Measurements from ENCODE around the gene KRT31. TPM values are rescaled to one million over a fixed set of nuclear protein-coding genes. Genes with fewer than 3 reads are reported as not detected.
A peak's percentile ranks its signal among the peaks of the same experiment; 100 is the strongest.
"Not testable (repeated sequence)": the region's sequence is repeated elsewhere in the genome, so short reads cannot be mapped to it uniquely, and the experiment has no call there.

Gene KRT31
- total and polyA plus RNA-seq, 8 donors: 3.1 TPM; not detected in 7

DNA sequence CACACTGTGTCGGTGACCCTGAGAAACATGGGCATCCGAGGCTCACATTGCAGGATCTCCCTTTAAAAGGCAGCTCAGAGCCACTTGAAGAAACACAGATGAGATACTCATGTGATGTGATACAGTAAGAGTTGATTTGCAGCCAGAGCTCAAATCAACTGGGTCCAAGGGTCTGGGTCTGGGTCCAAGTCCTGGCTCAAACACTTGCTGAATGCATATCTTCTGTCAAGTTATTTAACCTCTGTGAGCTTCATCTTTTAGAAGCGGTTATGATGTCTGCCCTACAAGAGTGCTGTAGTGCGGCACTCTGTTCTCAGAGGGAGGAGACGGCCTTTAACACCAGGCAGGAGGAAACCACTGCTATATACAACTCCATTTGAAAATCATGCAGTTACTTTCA, 37.0 kb upstream of the KRT31 start:
- Histone ChIP-seq H3K27me3 (no peaks in the 10 kb centered on the region), H3K36me3 (no peaks in the 10 kb centered on the region), H3K27ac (no peak overlapping the region), H3K9me3 (no peaks in the 10 kb centered on the region), H3K4me1 (peaks cover 0 to 7% (median 0%) of the 10 kb centered on the region in 4 donors), H3K4me3 (no peak overlapping the region)
- no peak for TF ChIP-seq EP300 (IDR thresholded peaks at IDR 0.05)
- TF ChIP-seq, protein P1, sequence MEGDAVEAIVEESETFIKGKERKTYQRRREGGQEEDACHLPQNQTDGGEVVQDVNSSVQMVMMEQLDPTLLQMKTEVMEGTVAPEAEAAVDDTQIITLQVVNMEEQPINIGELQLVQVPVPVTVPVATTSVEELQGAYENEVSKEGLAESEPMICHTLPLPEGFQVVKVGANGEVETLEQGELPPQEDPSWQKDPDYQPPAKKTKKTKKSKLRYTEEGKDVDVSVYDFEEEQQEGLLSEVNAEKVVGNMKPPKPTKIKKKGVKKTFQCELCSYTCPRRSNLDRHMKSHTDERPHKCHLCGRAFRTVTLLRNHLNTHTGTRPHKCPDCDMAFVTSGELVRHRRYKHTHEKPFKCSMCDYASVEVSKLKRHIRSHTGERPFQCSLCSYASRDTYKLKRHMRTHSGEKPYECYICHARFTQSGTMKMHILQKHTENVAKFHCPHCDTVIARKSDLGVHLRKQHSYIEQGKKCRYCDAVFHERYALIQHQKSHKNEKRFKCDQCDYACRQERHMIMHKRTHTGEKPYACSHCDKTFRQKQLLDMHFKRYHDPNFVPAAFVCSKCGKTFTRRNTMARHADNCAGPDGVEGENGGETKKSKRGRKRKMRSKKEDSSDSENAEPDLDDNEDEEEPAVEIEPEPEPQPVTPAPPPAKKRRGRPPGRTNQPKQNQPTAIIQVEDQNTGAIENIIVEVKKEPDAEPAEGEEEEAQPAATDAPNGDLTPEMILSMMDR (IDR thresholded peaks at IDR 0.05): no peak
- no peak for TF ChIP-seq POLR2AphosphoS5 (IDR thresholded peaks at IDR 0.05)
- TF ChIP-seq POLR2A (IDR thresholded peaks at IDR 0.05): no peak
- intact Hi-C loops (cut with DNase I; ENCODE audit: low total_unique reads): no loop called here
- peak in 1 of 2 donors; percentile 46 for DNase-seq
- 41 to 57% (median 50%) methylated on average over 5 of the region's 5 CpGs for WGBS, 5 donors

DNA sequence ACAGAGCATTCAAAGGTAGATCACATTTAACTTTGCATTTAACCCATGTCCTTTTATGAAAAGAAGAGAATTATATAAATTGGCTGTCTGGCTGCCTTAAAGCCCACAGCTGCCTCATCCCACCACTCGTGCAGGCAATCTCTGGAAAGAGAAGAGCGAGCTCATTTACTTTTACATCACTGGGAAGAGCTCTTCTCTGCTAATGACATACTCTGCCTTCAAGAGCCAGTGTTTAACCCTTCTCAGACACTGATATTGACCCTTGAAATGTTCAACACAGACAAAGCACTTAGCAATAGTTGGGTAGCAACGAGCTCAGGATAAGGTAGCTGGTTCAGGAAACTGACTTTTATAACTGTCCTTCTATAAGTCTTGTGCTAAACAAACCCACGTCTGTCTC, 36.6 kb upstream of the KRT31 start:
- H3K4me1 ChIP-seq: peaks cover 0 to 7% (median 0%) of the 10 kb centered on the region in 4 donors
- no peak for TF ChIP-seq POLR2A (IDR thresholded peaks at IDR 0.05)
- no peak for TF ChIP-seq EP300 (IDR thresholded peaks at IDR 0.05)
- TF ChIP-seq, protein P1 (IDR thresholded peaks at IDR 0.05): no peak
- TF ChIP-seq POLR2AphosphoS5 (IDR thresholded peaks at IDR 0.05): no peak
- DNase-seq: peak in 1 of 2 donors; percentile 23
- intact Hi-C loops (cut with DNase I; ENCODE audit: low total_unique reads): no loop called here
- no peaks in the 10 kb centered on the region for H3K36me3 ChIP-seq
- H3K27me3 ChIP-seq: no peaks in the 10 kb centered on the region
- no peaks in the 10 kb centered on the region for H3K9me3 ChIP-seq
- 54 to 61% (median 60%) methylated on average over 4 of the region's 4 CpGs for WGBS, 5 donors
- no peak overlapping the region for H3K4me3 ChIP-seq
- no peak overlapping the region for H3K27ac ChIP-seq

DNA sequence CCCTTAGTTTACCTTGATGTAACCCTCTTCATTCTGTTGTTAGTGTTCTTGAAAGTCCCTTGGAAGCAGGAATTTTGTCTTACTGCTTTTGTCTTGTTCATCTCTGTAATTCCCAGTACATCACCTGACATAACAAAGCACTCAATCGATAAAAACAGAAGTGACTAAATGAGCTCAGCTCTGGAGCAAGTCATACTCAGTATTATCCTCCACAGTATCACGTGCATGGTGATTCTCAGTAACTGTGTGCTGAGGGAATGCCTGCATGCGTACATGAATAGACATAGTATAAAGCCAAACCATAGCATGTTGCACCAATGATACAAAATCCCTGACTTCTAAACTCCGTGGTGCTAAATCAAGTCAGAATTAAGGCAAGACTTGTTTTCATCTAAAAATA, 36.2 kb upstream of the KRT31 start:
- TF ChIP-seq POLR2AphosphoS5 (IDR thresholded peaks at IDR 0.05) (no peak), EP300 (IDR thresholded peaks at IDR 0.05) (no peak), POLR2A (IDR thresholded peaks at IDR 0.05) (no peak)
- TF ChIP-seq, protein P1 (IDR thresholded peaks at IDR 0.05): no peak

DNA sequence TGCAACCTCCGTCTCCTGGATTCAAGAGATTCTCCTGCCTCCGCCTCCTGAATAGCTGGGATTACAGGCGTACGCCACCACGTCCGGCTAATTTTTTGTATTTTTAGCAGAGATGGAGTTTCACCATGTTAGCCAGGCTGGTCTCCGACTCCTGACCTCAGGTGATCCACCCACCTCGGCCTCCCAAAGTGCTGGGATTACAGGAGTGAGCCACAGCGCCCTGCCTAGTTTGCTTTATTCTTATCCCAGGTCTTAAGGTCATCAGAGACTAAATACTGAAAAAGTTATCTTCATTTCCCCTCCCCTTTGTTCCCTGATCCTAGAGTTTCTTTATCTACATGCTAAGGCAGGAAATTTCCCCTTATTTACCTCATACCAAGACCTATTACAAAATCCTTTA, 33.0 kb upstream of the KRT31 start:
- H3K36me3 ChIP-seq; H3K27me3 ChIP-seq; DNase-seq; H3K9me3 ChIP-seq; H3K4me1 ChIP-seq; H3K27ac ChIP-seq; intact Hi-C loops (cut with DNase I; ENCODE audit: low total_unique reads); H3K4me3 ChIP-seq: not testable (repeated sequence)
- 33 to 63% (median 46%) methylated on average over 9 of the region's 9 CpGs for WGBS, 5 donors

More for the DNA sequence above, 36.2 kb upstream of the KRT31 start:
- Histone ChIP-seq H3K36me3 (no peaks in the 10 kb centered on the region), H3K4me3 (no peak overlapping the region), H3K4me1 (peaks cover 0 to 7% (median 0%) of the 10 kb centered on the region in 4 donors), H3K9me3 (no peaks in the 10 kb centered on the region), H3K27me3 (no peaks in the 10 kb centered on the region), H3K27ac (no peak overlapping the region)
- WGBS, 5 donors: 58 to 70% (median 60%) methylated on average over 4 of the region's 4 CpGs
- peak in 1 of 2 donors; percentile 28 for DNase-seq
- intact Hi-C loops (cut with DNase I; ENCODE audit: low total_unique reads): no loop called here

DNA sequence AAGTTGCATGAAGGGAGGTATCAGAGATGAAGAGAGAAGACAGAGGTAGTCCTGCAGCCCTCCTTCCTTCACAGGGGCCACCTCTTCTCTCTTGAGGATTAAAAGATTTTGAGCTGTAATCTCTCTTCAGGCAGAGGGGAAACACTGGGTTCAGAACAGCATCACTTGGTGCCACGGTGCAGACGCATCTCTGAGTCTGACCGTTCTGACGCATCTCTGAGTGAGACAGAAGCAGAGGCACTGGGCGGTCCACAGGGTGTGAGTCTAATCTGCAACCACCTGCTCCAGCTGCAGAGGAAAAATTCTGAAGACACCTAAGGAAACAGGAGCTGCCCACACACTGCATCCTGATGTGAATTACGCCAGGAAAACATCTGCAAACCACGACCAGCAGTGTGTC, 32.3 kb upstream of the KRT31 start:
- intact Hi-C loops (cut with DNase I; ENCODE audit: low total_unique reads): no loop called here
- WGBS, 5 donors: 76 to 91% (median 83%) methylated on average over 7 of the region's 7 CpGs
- no peak for TF ChIP-seq POLR2AphosphoS5 (IDR thresholded peaks at IDR 0.05)
- TF ChIP-seq EP300 (IDR thresholded peaks at IDR 0.05): no peak
- TF ChIP-seq, protein P1 (IDR thresholded peaks at IDR 0.05): no peak
- TF ChIP-seq POLR2A (IDR thresholded peaks at IDR 0.05): no peak
- Histone ChIP-seq H3K9me3 (no peaks in the 10 kb centered on the region), H3K27ac (no peak overlapping the region), H3K4me3 (no peak overlapping the region), H3K4me1 (peaks cover 0 to 7% (median 0%) of the 10 kb centered on the region in 4 donors), H3K36me3 (no peaks in the 10 kb centered on the region), H3K27me3 (no peaks in the 10 kb centered on the region)
- no peak for DNase-seq

Data from stomach (tissue), 9 donors.